Stimulated activated CD8-positive, alpha-beta memory T cell treated with anti-CD3 and anti-CD28 coated beads, Interleukin-15, amount 100 ng/mL, for 48 hours (primary cell): Measurements from ENCODE around the gene IMMP2L.
A peak's percentile ranks its signal among the peaks of the same experiment; 100 is the strongest.

ENCODE experiments used
- DNase-seq, 2 donors: peaks; one replicate each; pipeline ENCODE4 v3.0.0-alpha.2; 2020; ENCODE audit warnings: low read depth in 2 of 2

IMMP2L gene

GRCh38 chr7:111003883-111004282 lies 558.4 kb downstream of the IMMP2L start:
- DNase-seq, result no peak

GRCh38 chr7:110994028-110994967 lies 568.0 kb downstream of the IMMP2L start:
- no peak for DNase-seq

- DNase-seq, result no peak
These were observed 573.3 kb downstream of the IMMP2L start for GRCh38 chr7:110988890-110989501.

GRCh38 chr7:110988348-110988747 lies 573.9 kb downstream of the IMMP2L start:
- no peak for DNase-seq

- DNase-seq, result no peak
These were observed 575.1 kb downstream of the IMMP2L start for GRCh38 chr7:110987127-110987693.

- no peak for DNase-seq
These were observed 578.4 kb downstream of the IMMP2L start for GRCh38 chr7:110983822-110984456.

- no peak for DNase-seq
These were observed 585.1 kb downstream of the IMMP2L start for GRCh38 chr7:110977127-110977737.

- no peak for DNase-seq
These were observed 586.8 kb downstream of the IMMP2L start for GRCh38 chr7:110975486-110975885.

- DNase-seq, result no peak
These were observed 587.9 kb downstream of the IMMP2L start for GRCh38 chr7:110974441-110974840.

GRCh38 chr7:110973196-110973990 lies 588.9 kb downstream of the IMMP2L start:
- DNase-seq, result no peak

GRCh38 chr7:110964775-110965174 lies 597.5 kb downstream of the IMMP2L start:
- no peak for DNase-seq

- no peak for DNase-seq
These were observed 599.5 kb downstream of the IMMP2L start for GRCh38 chr7:110962826-110963225.

- no peak for DNase-seq
These were observed 599.9 kb downstream of the IMMP2L start for GRCh38 chr7:110962374-110962773.

- DNase-seq, result no peak
These were observed 601.5 kb downstream of the IMMP2L start for GRCh38 chr7:110960811-110961210.

- no peak for DNase-seq
These were observed 614.0 kb downstream of the IMMP2L start for GRCh38 chr7:110948280-110948679.

- DNase-seq, result no peak
These were observed 614.9 kb downstream of the IMMP2L start for GRCh38 chr7:110947408-110947807.

- peak in 1 of 2 donors; percentile 3 for DNase-seq
These were observed 617.2 kb downstream of the IMMP2L start for GRCh38 chr7:110944966-110945644.

GRCh38 chr7:110944448-110944847 lies 617.8 kb downstream of the IMMP2L start:
- DNase-seq, result no peak

- no peak for DNase-seq
These were observed 618.5 kb downstream of the IMMP2L start for GRCh38 chr7:110943701-110944345.

GRCh38 chr7:110941385-110941784 lies 620.9 kb downstream of the IMMP2L start:
- no peak for DNase-seq
